WTC11 (cell line): ENCODE data around the gene DBH.

ENCODE experiments used
- CREB1 ChIP-seq: sonication (generic); formaldehyde crosslinking; IDR thresholded peaks from 2 replicates; pipeline ENCODE4 v1.8.0; 2023; ENCODE audit warnings: mild to moderate bottlenecking, missing genetic modification reagents
- CTCF ChIP-seq: fragments of 200-600 bp; IDR thresholded peaks from 2 replicates; pipeline ENCODE4 v1.8.0; 2022; ENCODE audit warnings: antibody characterized with exemption
- E2F4 ChIP-seq: sonication (generic); formaldehyde crosslinking; IDR thresholded peaks from 2 replicates; pipeline ENCODE4 v1.8.1; 2022; ENCODE audit warnings: low read depth, mild to moderate bottlenecking, moderate library complexity, missing genetic modification reagents, borderline replicate concordance
- MAX ChIP-seq: sonication (generic); formaldehyde crosslinking; IDR thresholded peaks from 2 replicates; pipeline ENCODE4 v1.8.0; 2022; ENCODE audit warnings: mild to moderate bottlenecking, missing genetic modification reagents
- SMAD3 ChIP-seq: sonication (generic); formaldehyde crosslinking; IDR thresholded peaks from 2 replicates; pipeline ENCODE4 v1.8.0; 2022; ENCODE audit warnings: missing genetic modification reagents, mild to moderate bottlenecking, borderline replicate concordance
- TP53 ChIP-seq: sonication (generic); formaldehyde crosslinking; IDR thresholded peaks from 2 replicates; pipeline ENCODE4 v1.8.1; 2023; ENCODE audit warnings: mild to moderate bottlenecking, missing genetic modification reagents
- ZBTB21 ChIP-seq: sonication (generic); formaldehyde crosslinking; IDR thresholded peaks from 2 replicates; pipeline ENCODE4 v1.8.1; 2023; ENCODE audit warnings: mild to moderate bottlenecking, missing genetic modification reagents, borderline replicate concordance
- ZNF281 ChIP-seq: sonication (generic); formaldehyde crosslinking; IDR thresholded peaks from 2 replicates; pipeline ENCODE4 v1.8.0; 2023; ENCODE audit warnings: mild to moderate bottlenecking, missing genetic modification reagents
- TF ChIP-seq, protein P1 (sequence below): sonication (generic); formaldehyde crosslinking; IDR thresholded peaks from 2 replicates; pipeline ENCODE4 v1.8.1; 2023; ENCODE audit warnings: mild to moderate bottlenecking, missing genetic modification reagents, borderline replicate concordance
- TF ChIP-seq, protein P2 (sequence below): sonication (generic); formaldehyde crosslinking; IDR thresholded peaks from 2 replicates; pipeline ENCODE4 v1.8.0; 2022; ENCODE audit warnings: mild to moderate bottlenecking, missing genetic modification reagents
- TF ChIP-seq, protein P3 (sequence below): sonication (generic); formaldehyde crosslinking; IDR thresholded peaks from 2 replicates; pipeline ENCODE4 v1.8.1; 2023; ENCODE audit warnings: mild to moderate bottlenecking, moderate library complexity, missing genetic modification reagents

DNA sequence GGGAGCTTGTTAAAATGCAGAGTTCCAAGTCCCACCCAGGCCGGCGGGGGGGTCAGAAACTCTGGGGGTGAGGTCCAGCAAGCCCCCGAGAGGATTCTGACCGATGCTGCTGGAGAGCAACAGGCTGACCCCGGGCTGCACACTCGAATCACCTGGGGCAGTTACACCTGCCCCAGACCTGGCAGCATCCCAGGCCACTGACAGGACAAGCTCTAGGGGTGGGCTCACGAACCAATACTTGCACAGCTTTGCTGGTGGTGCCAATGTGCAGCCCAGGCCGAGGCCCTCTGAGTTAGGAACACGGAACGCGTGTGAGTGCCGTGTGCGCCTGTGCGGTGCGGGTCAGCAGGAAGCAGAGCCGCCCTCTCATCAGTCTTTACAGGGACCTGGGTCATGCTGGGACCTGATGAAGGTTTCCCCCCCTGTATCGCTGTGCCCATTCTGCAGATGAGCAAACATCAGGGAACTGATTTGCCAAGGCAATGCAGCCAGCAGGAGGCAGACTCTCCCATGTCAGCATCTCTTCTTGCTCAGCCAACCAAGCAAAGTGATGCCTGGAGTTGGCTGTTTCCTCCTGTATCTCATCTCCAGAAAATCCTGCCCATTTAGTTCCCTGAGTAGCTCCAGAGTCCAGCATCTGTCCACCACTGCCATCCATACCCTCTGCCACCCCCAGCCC lies 43.3 kb upstream of the DBH start:
- no peak for TF ChIP-seq TP53 (CRISPR knock-in tag)
- no peak for TF ChIP-seq CTCF
- TF ChIP-seq E2F4 = no peak
- TF ChIP-seq, protein P1, sequence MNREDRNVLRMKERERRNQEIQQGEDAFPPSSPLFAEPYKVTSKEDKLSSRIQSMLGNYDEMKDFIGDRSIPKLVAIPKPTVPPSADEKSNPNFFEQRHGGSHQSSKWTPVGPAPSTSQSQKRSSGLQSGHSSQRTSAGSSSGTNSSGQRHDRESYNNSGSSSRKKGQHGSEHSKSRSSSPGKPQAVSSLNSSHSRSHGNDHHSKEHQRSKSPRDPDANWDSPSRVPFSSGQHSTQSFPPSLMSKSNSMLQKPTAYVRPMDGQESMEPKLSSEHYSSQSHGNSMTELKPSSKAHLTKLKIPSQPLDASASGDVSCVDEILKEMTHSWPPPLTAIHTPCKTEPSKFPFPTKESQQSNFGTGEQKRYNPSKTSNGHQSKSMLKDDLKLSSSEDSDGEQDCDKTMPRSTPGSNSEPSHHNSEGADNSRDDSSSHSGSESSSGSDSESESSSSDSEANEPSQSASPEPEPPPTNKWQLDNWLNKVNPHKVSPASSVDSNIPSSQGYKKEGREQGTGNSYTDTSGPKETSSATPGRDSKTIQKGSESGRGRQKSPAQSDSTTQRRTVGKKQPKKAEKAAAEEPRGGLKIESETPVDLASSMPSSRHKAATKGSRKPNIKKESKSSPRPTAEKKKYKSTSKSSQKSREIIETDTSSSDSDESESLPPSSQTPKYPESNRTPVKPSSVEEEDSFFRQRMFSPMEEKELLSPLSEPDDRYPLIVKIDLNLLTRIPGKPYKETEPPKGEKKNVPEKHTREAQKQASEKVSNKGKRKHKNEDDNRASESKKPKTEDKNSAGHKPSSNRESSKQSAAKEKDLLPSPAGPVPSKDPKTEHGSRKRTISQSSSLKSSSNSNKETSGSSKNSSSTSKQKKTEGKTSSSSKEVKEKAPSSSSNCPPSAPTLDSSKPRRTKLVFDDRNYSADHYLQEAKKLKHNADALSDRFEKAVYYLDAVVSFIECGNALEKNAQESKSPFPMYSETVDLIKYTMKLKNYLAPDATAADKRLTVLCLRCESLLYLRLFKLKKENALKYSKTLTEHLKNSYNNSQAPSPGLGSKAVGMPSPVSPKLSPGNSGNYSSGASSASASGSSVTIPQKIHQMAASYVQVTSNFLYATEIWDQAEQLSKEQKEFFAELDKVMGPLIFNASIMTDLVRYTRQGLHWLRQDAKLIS = no peak
- TF ChIP-seq, protein P2, sequence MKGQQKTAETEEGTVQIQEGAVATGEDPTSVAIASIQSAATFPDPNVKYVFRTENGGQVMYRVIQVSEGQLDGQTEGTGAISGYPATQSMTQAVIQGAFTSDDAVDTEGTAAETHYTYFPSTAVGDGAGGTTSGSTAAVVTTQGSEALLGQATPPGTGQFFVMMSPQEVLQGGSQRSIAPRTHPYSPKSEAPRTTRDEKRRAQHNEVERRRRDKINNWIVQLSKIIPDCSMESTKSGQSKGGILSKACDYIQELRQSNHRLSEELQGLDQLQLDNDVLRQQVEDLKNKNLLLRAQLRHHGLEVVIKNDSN (CRISPR knock-in tag) = no peak
- no peak for TF ChIP-seq CREB1 (CRISPR knock-in tag)
- no peak for TF ChIP-seq MAX (CRISPR knock-in tag)
- no peak for TF ChIP-seq ZBTB21 (CRISPR knock-in tag)
- TF ChIP-seq, protein P3, sequence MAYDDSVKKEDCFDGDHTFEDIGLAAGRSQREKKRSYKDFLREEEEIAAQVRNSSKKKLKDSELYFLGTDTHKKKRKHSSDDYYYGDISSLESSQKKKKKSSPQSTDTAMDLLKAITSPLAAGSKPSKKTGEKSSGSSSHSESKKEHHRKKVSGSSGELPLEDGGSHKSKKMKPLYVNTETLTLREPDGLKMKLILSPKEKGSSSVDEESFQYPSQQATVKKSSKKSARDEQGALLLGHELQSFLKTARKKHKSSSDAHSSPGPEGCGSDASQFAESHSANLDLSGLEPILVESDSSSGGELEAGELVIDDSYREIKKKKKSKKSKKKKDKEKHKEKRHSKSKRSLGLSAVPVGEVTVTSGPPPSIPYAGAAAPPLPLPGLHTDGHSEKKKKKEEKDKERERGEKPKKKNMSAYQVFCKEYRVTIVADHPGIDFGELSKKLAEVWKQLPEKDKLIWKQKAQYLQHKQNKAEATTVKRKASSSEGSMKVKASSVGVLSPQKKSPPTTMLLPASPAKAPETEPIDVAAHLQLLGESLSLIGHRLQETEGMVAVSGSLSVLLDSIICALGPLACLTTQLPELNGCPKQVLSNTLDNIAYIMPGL (CRISPR knock-in tag) = no peak
- no peak for TF ChIP-seq SMAD3
- no peak for TF ChIP-seq ZNF281 (CRISPR knock-in tag)
